Effector memory CD4-positive, alpha-beta T cell (primary cell): ENCODE data around the gene SNU13.
"Not testable (repeated sequence)": the region's sequence is repeated elsewhere in the genome, so short reads cannot be mapped to it uniquely, and the experiment has no call there.

Source experiments
- DNase-seq, 3 donors: peaks; one replicate each; pipeline ENCODE4 v3.0.0-alpha.2; 2020
- H3K27ac ChIP-seq: 2 replicates; pipeline ENCODE4 v1.7.0; 2013; ENCODE audit warnings: mild to moderate bottlenecking, low read length, moderate library complexity; ENCODE audit not compliant: insufficient read depth, poor library complexity, severe bottlenecking
- H3K27me3 ChIP-seq: replicated peaks from 2 replicates; pipeline ENCODE4 v1.7.0; 2013; ENCODE audit warnings: mild to moderate bottlenecking, low read length; ENCODE audit not compliant: insufficient read depth, control insufficient read depth, poor library complexity, severe bottlenecking
- H3K36me3 ChIP-seq: 2 replicates; pipeline ENCODE4 v1.7.0; 2013; ENCODE audit warnings: mild to moderate bottlenecking, low read length, moderate library complexity; ENCODE audit not compliant: control insufficient read depth, insufficient read depth
- H3K4me1 ChIP-seq: 2 replicates; pipeline ENCODE4 v1.7.0; 2013; ENCODE audit warnings: low read length, mild to moderate bottlenecking; ENCODE audit not compliant: control insufficient read depth, insufficient read depth, poor library complexity, severe bottlenecking
- H3K4me3 ChIP-seq: 2 replicates; pipeline ENCODE4 v1.7.0; 2013; ENCODE audit warnings: low read length, low read depth, mild to moderate bottlenecking; ENCODE audit not compliant: insufficient read depth, poor library complexity, severe bottlenecking
- H3K9me3 ChIP-seq: 2 replicates; pipeline ENCODE4 v1.7.0; 2013; ENCODE audit warnings: mild to moderate bottlenecking, low read length, moderate library complexity; ENCODE audit not compliant: control insufficient read depth
- total RNA-seq, 3 donors: gene quantifications; one replicate each; lab custom pipeline; 2026; lab: John Stamatoyannopoulos, UW

The SNU13 gene
- total RNA-seq, result 66.1 to 89.6 (median 78.4) reads per million in 3 donors

DNA sequence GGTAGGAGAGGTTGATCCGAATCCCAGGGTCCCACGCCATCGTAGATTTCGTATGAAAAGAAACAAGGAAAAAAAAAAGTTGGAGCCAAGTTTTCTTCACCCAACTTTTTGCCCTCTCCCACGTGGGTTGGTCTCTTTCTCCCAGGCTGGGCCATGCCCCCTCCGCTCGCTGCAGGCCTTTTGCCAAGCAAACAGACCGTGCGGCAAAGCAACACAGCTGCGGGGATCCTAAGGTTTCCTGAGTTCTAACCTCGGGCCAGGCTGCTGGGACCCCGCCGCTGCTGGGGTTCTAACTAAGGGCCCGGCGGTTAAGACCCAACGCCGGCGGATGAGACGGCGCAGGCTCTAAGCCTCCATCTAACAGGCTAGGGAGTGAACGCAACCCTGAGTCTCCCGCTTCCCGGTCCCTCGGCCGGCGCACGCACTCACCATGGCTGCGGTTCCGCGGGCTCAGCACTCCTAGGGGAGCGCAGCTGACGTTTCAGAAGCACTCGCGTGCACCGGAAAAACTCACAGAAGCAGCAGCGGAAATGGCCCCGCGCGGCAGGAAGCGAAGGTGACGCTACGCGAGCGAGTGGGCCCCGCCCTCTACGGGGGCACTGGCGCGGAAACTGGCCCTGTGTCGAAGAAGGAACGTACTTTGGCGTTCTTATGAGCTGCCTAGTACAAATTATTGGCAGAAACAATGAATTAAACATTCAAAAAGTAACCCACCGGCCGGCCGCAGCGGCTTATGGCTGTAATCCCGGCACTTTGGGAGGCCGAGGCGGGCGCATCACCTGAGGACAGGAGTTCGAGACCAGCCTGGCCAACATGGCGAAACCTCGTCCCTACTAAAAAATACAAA, at the start of gene SNU13:
TSS of gene SNU13 (minus strand) at position 503 of the 847 bp plus-strand sequence. CDS start at position 432, 71 bp downstream.
- Histone ChIP-seq H3K36me3 (peaks cover 3% of the 10 kb centered on the region), H3K9me3 (no peaks in the 10 kb centered on the region), H3K27me3 (no peaks in the 10 kb centered on the region), H3K4me1 (peaks cover 12% of the 10 kb centered on the region), H3K27ac (peak within 1 kb of the TSS; percentile 95), H3K4me3 (peak within 1 kb of the TSS; percentile 93)
- DNase-seq, result peak; percentile 88 to 91 (median 88)

DNA sequence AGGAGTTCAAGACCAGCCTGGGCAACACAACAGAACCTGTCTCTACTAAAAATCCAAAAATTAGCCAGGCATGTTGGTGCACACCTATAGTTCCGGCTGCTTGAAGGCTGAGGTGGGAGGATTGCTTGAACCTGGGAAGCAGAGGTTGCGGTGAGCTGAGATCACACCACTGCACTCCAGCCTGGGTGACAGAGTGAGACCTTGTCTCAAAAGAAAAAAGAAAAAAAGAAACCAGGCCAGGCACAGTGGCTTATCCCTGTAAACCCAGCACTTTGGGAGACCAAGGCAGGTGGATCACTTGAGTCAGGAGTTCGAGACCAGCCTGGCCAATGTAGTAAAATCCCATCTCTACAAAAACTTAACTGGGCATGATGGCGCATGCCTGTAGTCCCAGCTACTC, 44.6 kb upstream of the SNU13 start:
- H3K27me3 ChIP-seq, H3K4me3 ChIP-seq, H3K27ac ChIP-seq, DNase-seq, H3K36me3 ChIP-seq, H3K9me3 ChIP-seq, H3K4me1 ChIP-seq: not testable (repeated sequence)

DNA sequence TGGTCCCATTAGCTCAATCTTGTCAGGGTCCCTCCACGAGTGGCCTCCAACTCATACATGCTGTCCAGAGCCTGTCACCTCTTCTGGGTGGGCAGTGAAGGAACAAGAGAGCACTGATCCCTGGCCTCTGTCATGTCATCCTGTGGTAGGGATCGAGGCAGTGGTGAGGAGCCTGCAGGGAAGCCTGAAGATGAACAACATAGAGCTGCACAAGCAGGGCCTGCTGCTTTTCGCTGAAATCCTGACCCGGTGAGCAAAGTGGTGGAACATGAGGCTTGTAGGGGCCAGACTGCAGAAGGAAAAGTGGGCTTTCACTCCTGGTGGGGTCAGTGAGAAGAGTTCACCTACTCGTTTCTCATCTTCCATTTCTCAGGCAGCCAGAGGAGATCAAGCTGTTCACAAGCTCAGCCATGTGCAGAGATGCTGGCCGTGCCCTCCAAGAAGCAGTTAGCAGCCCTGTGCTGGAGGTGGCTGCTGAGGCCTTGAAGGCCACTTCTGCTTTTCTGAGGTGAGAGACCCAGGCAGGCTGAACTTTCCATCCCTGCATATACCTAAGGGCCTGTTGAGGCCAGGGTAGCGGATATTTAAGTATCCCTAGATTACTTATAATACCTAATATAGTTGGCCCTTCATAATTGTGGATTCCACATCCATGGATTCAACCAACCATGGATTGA, 43.6 kb upstream of the SNU13 start:
- Histone ChIP-seq H3K27ac (no peak overlapping the region), H3K36me3 (no peaks in the 10 kb centered on the region), H3K4me3 (no peak overlapping the region), H3K4me1 (no peaks in the 10 kb centered on the region), H3K9me3 (no peaks in the 10 kb centered on the region), H3K27me3 (no peaks in the 10 kb centered on the region)
- DNase-seq, result no peak

DNA sequence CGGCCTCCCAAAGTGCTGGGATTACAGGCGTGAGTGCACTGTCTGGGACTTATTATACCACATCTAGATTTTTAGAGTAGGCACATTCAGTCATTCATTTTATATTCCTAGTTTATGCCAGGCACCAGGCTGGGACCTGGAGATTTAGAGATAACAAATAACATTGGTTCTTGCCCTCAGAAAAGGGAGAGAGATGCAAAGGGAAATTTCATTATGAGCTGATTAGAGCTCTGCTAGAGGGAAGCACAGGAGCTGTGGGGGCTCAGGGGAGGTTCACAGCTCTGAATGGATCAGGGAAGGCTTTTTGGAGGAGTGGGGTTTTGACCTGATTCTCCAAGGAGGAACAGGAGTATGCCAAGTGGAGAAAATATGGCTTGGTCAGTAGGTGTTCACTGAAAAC, 42.9 kb upstream of the SNU13 start:
- no peak overlapping the region for H3K27ac ChIP-seq
- no peak overlapping the region for H3K4me3 ChIP-seq
- H3K36me3 ChIP-seq, result no peaks in the 10 kb centered on the region
- H3K27me3 ChIP-seq, result no peaks in the 10 kb centered on the region
- DNase-seq, result no peak
- no peaks in the 10 kb centered on the region for H3K4me1 ChIP-seq
- no peaks in the 10 kb centered on the region for H3K9me3 ChIP-seq

DNA sequence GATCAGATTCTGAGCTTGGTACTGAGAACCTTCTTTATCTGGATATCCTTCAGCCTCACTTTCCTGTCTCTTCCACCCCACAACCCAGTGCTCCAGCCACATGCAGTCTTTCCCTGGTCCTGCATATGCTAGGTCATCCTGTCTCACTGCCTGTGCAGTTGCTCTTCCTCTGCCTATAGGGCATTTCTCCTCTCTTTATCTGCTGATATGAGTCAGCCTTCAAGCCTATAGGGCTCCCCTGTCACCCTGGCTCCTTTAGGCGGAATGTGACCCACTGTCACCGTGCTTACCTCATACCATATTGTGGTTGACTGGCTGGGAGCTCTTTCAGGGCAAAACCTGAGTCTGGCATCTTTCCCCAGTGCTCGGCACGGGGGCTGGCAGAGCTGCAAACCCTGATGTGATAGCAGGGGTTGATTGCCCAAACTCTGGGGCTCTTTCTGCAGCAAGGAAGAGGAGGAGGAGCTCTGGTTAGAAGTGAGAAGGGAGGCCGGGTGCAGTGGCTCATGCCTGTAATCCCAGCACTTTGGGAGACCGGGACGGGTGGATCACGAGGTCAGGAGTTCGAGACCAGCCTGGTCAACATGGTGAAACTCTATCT, 36.9 kb upstream of the SNU13 start:
- DNase-seq, result no peak
- H3K27me3 ChIP-seq, result no peaks in the 10 kb centered on the region
- no peaks in the 10 kb centered on the region for H3K36me3 ChIP-seq
- no peak overlapping the region for H3K4me3 ChIP-seq
- H3K4me1 ChIP-seq, result no peaks in the 10 kb centered on the region
- no peak overlapping the region for H3K27ac ChIP-seq
- no peaks in the 10 kb centered on the region for H3K9me3 ChIP-seq

DNA sequence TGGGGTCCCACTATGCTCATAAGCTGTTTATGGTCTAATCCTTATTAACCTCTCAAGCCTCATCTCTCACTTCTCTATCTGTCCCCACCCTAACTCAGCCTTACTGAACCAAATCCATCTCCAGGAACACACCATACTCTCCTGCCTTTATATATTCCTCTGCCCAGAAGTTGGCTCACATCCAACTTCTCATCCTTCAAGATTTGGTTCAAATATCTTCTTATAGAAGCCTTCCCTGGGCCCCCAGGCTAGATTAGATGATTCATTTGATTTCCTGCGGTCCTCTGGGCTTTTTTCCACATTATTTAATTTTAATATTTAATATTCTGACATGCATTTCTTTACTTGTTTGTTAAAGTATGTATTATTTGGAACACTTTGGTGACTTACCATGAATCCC, 33.8 kb upstream of the SNU13 start:
- no peak for DNase-seq
- Histone ChIP-seq H3K4me1 (no peaks in the 10 kb centered on the region), H3K27ac (no peak overlapping the region), H3K4me3 (no peak overlapping the region), H3K27me3 (no peaks in the 10 kb centered on the region), H3K36me3 (no peaks in the 10 kb centered on the region), H3K9me3 (no peaks in the 10 kb centered on the region)

DNA sequence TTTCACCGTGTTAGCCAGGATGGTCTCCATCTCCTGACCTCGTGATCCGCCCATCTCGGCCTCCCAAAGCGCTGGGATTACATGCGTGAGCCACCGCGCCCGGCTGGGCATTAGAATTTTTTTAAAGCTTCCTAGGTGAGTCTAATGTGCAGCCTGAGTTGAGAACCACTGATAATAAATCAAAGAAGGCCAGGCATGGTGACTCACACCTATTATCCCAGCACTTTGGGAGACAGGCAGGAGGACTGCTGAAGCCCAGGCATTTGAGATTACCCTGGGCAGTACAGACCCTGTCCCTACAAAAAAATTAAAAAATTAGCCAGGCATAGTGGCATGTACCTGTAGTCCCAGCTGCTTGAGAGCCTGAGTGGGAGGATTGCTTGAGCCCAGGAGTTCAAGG, 24.3 kb upstream of the SNU13 start:
- Histone ChIP-seq H3K9me3 (no peaks in the 10 kb centered on the region), H3K36me3 (no peaks in the 10 kb centered on the region), H3K27ac (no peak overlapping the region), H3K4me3 (no peak overlapping the region), H3K27me3 (no peaks in the 10 kb centered on the region), H3K4me1 (no peaks in the 10 kb centered on the region)
- DNase-seq, result no peak

DNA sequence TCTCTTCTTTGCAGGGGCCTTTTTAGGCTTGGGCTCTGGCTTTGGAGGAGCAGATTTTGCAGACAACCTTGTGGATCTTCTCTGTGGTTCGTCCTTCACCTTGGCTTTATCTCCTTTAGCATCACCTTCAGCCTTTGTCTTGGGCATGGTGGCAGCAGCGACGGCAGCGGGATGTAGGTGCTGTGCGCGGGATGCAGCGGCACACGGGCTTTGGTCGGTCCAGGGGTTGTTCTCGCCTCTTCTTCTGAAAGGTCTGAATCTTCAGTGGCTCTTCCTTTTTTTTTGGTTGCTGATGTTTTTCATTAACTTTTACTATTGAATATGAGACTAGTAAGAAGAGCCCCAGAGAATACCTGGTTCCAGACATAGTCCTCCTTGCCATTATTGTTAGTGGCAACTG, 20.7 kb upstream of the SNU13 start:
- H3K27ac ChIP-seq, result no peak overlapping the region

DNA sequence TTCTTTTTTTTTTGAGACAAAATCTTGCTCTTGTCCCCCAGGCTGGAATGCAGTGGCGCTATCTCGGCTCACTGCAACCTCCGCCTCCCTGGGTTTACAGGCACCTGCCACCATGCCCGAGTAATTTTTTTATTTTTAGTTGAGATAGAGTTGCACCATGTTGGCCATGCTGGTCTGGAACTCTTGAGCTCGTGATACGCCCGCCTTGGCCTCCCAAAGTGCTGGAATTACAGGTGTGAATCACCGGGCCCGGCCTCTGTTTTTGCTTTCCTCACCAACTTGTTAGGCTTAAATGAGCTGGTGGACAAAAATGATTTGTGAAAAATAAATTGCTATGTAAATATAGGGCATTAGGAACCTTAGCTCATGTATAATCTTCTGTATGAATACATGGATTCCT, 14.1 kb upstream of the SNU13 start:
- no peak for DNase-seq
- Histone ChIP-seq H3K4me3 (no peak overlapping the region), H3K9me3 (no peaks in the 10 kb centered on the region), H3K27me3 (no peaks in the 10 kb centered on the region), H3K36me3 (no peaks in the 10 kb centered on the region), H3K4me1 (peaks cover 8% of the 10 kb centered on the region), H3K27ac (no peak overlapping the region)

More for the DNA sequence above, 20.7 kb upstream of the SNU13 start:
- Histone ChIP-seq H3K27me3 (no peaks in the 10 kb centered on the region), H3K36me3 (no peaks in the 10 kb centered on the region), H3K4me3 (no peak overlapping the region), H3K4me1 (no peaks in the 10 kb centered on the region), H3K9me3 (no peaks in the 10 kb centered on the region)
- DNase-seq, result no peak

DNA sequence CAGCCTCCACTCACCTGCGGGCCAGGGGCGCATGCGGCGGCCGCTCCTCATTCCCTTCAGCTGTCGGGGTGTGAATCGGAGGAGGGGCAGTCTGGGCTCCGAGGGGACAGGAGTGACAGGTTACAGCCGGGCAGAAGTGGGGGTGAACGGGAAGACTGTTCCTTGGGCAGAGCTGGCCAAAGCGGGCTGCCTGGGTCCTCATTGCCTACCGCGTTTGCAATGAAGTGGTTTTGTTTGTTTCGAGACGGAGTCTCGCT, 11.4 kb upstream of the SNU13 start:
- Histone ChIP-seq H3K9me3 (no peaks in the 10 kb centered on the region), H3K4me3 (no peak overlapping the region), H3K4me1 (peaks cover 17% of the 10 kb centered on the region)

More for the DNA sequence above, 11.4 kb upstream of the SNU13 start:
- H3K27me3 ChIP-seq, result no peaks in the 10 kb centered on the region
- no peaks in the 10 kb centered on the region for H3K36me3 ChIP-seq
- no peak overlapping the region for H3K27ac ChIP-seq
- no peak for DNase-seq
